HepG2 (cell line): ENCODE results near the gene RNF114. TPM values are rescaled to one million over a fixed set of nuclear protein-coding genes. Genes with fewer than 3 reads are reported as not detected.

ENCODE experiments used
- ATF4 ChIP-seq, 2 experiments: fragments of 450-650 bp in 1 of 2; sonication (generic) in 1 of 2; formaldehyde crosslinking; IDR thresholded peaks; 2 replicates each; pipeline versions ENCODE4 v1.5.0 to v1.8.0; 2020 to 2022; ENCODE audit warnings: mild to moderate bottlenecking in 1 of 2, missing genetic modification reagents in 1 of 2
- ATF6 ChIP-seq: sonication (generic); formaldehyde crosslinking; conservative IDR thresholded peaks from 2 replicates; pipeline ENCODE4 v1.4.0; 2020; ENCODE audit warnings: missing genetic modification reagents
- DZIP1 ChIP-seq: sonication (generic); formaldehyde crosslinking; IDR thresholded peaks from 2 replicates; pipeline ENCODE4 v1.5.0; 2020; ENCODE audit warnings: mild to moderate bottlenecking, missing genetic modification reagents
- HDAC2 ChIP-seq: sonication (generic); formaldehyde crosslinking; IDR thresholded peaks from 2 replicates; pipeline ENCODE4 v1.4.0; 2020; ENCODE audit warnings: missing genetic modification reagents
- HNF4A ChIP-seq: sonication (generic); formaldehyde crosslinking; IDR thresholded peaks from 2 replicates; pipeline ENCODE4 v1.4.0; 2020; ENCODE audit warnings: missing genetic modification reagents
- KLF13 ChIP-seq: sonication (generic); formaldehyde crosslinking; IDR thresholded peaks from 2 replicates; pipeline ENCODE4 v1.4.0; 2020; ENCODE audit warnings: mild to moderate bottlenecking, missing genetic modification reagents
- MAFK ChIP-seq, 2 experiments: IDR thresholded peaks in 1 of 2; conservative IDR thresholded peaks in 1 of 2; 2 replicates each; pipeline ENCODE4 v1.6.1; 2011; ENCODE audit warnings: improper control_type of control experiment in 2 of 2, low read length in 2 of 2
- NFKB2 ChIP-seq: sonication (generic); formaldehyde crosslinking; IDR thresholded peaks from 2 replicates; pipeline ENCODE4 v1.4.0; 2020; ENCODE audit warnings: missing genetic modification reagents, borderline replicate concordance
- PREB ChIP-seq: sonication (generic); formaldehyde crosslinking; IDR thresholded peaks from 2 replicates; pipeline ENCODE4 v1.4.0; 2020; ENCODE audit warnings: missing genetic modification reagents
- SIX4 ChIP-seq: sonication (generic); formaldehyde crosslinking; IDR thresholded peaks from 2 replicates; pipeline ENCODE4 v1.4.0; 2020; ENCODE audit warnings: missing genetic modification reagents
- TIGD3 ChIP-seq: sonication (generic); formaldehyde crosslinking; IDR thresholded peaks from 2 replicates; pipeline ENCODE4 v1.5.1; 2020; ENCODE audit warnings: mild to moderate bottlenecking, missing genetic modification reagents, borderline replicate concordance
- ZEB1 ChIP-seq: IDR thresholded peaks from 2 replicates; pipeline ENCODE4 v1.6.1; 2012; ENCODE audit warnings: mild to moderate bottlenecking, low read depth, inconsistent platforms; ENCODE audit not compliant: insufficient replicate concordance
- ZMYM4 ChIP-seq: sonication (generic); formaldehyde crosslinking; IDR thresholded peaks from 2 replicates; pipeline ENCODE4 v1.8.1; 2023; ENCODE audit warnings: mild to moderate bottlenecking, missing genetic modification reagents
- ZNF230 ChIP-seq: sonication (generic); formaldehyde crosslinking; IDR thresholded peaks from 2 replicates; pipeline ENCODE4 v1.4.0; 2020; ENCODE audit warnings: mild to moderate bottlenecking, missing genetic modification reagents
- ZNF414 ChIP-seq: sonication (generic); formaldehyde crosslinking; IDR thresholded peaks from 2 replicates; pipeline ENCODE4 v1.5.0; 2020; ENCODE audit warnings: missing genetic modification reagents
- ZNF788 ChIP-seq: sonication (generic); formaldehyde crosslinking; IDR thresholded peaks from 2 replicates; pipeline ENCODE4 v1.5.0; 2020; ENCODE audit warnings: mild to moderate bottlenecking, missing genetic modification reagents, borderline replicate concordance
- polyA plus RNA-seq, 8 experiments: library from polyadenylated mRNA; depleted of rRNA in 3 of 8; stranded (reverse) in 7 of 8; unstranded in 1 of 8; fragments of >200 nt; fragmentation: Illumina TruSeq in 4 of 8; extraction: Trizol in 4 of 8; gene quantifications; 2 replicates each; pipeline versions ENCODE4 v1.2.1 to v1.2.3, GENCODE V29; 2011 to 2016; ENCODE audit warnings: low read depth in 4 of 8, missing spikeins in 1 of 8, mixed read lengths in 1 of 8; ENCODE audit not compliant: insufficient read depth in 1 of 8
- total RNA-seq, 5 experiments: library from RNA; depleted of rRNA; stranded (reverse); fragments of >200 nt; fragmentation: Illumina TruSeq; extraction: Trizol; gene quantifications; 2 replicates each; pipeline ENCODE4 v1.2.3, GENCODE V29; 2016; ENCODE audit warnings: low read depth in 1 of 5

The RNF114 gene
- total and polyA plus RNA-seq, 2 of the 13 experiments (the other 11 are each of a cell fraction or from before 2014, with no cell fraction given): 119 to 126 TPM

GRCh38 chr20:49981218-49982071, 45.2 kb downstream of the RNF114 start (continued):
- peak; percentile 18; the same call in 1 of the 2 replicates for TF ChIP-seq DZIP1 (CRISPR knock-in tag)
- no peak for TF ChIP-seq ZNF788 (CRISPR knock-in tag)
- TF ChIP-seq ATF4 (CRISPR knock-in tag; IDR thresholded peaks at IDR 0.05): no peak
- TF ChIP-seq ATF6 (CRISPR knock-in tag): no peak
- TF ChIP-seq ZNF230: no peak
- 0 out of 2 replicates have a peak, but pooled peaks have one; percentile 38 for TF ChIP-seq NFKB2 (CRISPR knock-in tag)
- TF ChIP-seq MAFK (conservative IDR thresholded peaks at IDR 0.05 in 1 of 2, IDR thresholded peaks at IDR 0.05 in 1 of 2; ENCODE audit: low read length in 2 of 2): no peak
- TF ChIP-seq TIGD3: peak; percentile 4; the same call in 1 of the 2 replicates
- peak; percentile 42 for TF ChIP-seq ZNF414 (CRISPR knock-in tag)
- no peak for TF ChIP-seq ZEB1
- TF ChIP-seq KLF13: no peak
- TF ChIP-seq ZMYM4 (CRISPR knock-in tag): no peak
- peak; percentile 65 for TF ChIP-seq HNF4A (CRISPR knock-in tag)
- no peak for TF ChIP-seq HDAC2 (CRISPR knock-in tag)
- no peak for TF ChIP-seq SIX4
- TF ChIP-seq PREB: no peak
